H9 (cell line): ENCODE data around the gene GRID1. TPM values are rescaled to one million over a fixed set of nuclear protein-coding genes. Genes with fewer than 3 reads are reported as not detected.

Source experiments
- DNase-seq: peaks from one replicate; pipeline ENCODE4 v3.0.0-alpha.2; 2017
- H2AFZ ChIP-seq: one replicate; pipeline ENCODE4 v1.6.1; 2013; ENCODE audit warnings: mild to moderate bottlenecking, low read length, control low read depth, moderate library complexity
- H2AK5ac ChIP-seq: 2 replicates; pipeline ENCODE4 v1.6.1; 2013; ENCODE audit warnings: low read length, control low read depth, mixed read lengths; ENCODE audit not compliant: insufficient read length
- H2BK120ac ChIP-seq: one replicate; pipeline ENCODE4 v1.6.1; 2013; ENCODE audit warnings: low read depth, mild to moderate bottlenecking, low read length, control low read depth, inconsistent platforms; ENCODE audit not compliant: poor library complexity, severe bottlenecking
- H2BK12ac ChIP-seq: 2 replicates; pipeline ENCODE4 v1.6.1; 2013; ENCODE audit warnings: low read length, control low read depth, mixed read lengths, low read depth; ENCODE audit not compliant: insufficient read length
- H2BK15ac ChIP-seq: 2 replicates; pipeline ENCODE4 v1.6.1; 2013; ENCODE audit warnings: low read depth, low read length, control low read depth
- H2BK20ac ChIP-seq: one replicate; pipeline ENCODE4 v1.6.1; 2013; ENCODE audit warnings: low read depth, mild to moderate bottlenecking, low read length, control low read depth, inconsistent platforms; ENCODE audit not compliant: poor library complexity, severe bottlenecking
- H2BK5ac ChIP-seq: 2 replicates; pipeline ENCODE4 v1.6.1; 2013; ENCODE audit warnings: low read length, control low read depth, mixed read lengths; ENCODE audit not compliant: insufficient read length
- H3K14ac ChIP-seq: 2 replicates; pipeline ENCODE4 v1.6.1; 2013; ENCODE audit warnings: low read length, control low read depth; ENCODE audit not compliant: insufficient read depth
- H3K18ac ChIP-seq: 2 replicates; pipeline ENCODE4 v1.6.1; 2013; ENCODE audit warnings: low read depth, mild to moderate bottlenecking, mixed read lengths, low read length, control low read depth; ENCODE audit not compliant: insufficient read length
- H3K23ac ChIP-seq: 2 replicates; pipeline ENCODE4 v1.6.1; 2013; ENCODE audit warnings: low read length, control low read depth, mixed read lengths, low read depth; ENCODE audit not compliant: insufficient read length
- H3K23me2 ChIP-seq: 2 replicates; pipeline ENCODE4 v1.6.1; 2013; ENCODE audit warnings: low read depth, mild to moderate bottlenecking, mixed read lengths, low read length, control low read depth; ENCODE audit not compliant: insufficient read length, poor library complexity, severe bottlenecking
- H3K27ac ChIP-seq: 2 replicates; pipeline ENCODE4 v1.5.1; 2013; ENCODE audit warnings: low read length, control low read depth, mixed read lengths, low read depth; ENCODE audit not compliant: insufficient read length
- H3K27me3 ChIP-seq: 2 replicates; pipeline ENCODE4 v1.6.1; 2013; ENCODE audit warnings: low read length, control low read depth, inconsistent platforms; ENCODE audit not compliant: insufficient read depth
- H3K4ac ChIP-seq: 2 replicates; pipeline ENCODE4 v1.6.1; 2013; ENCODE audit warnings: low read depth, mild to moderate bottlenecking, control low read depth, inconsistent platforms, low read length, moderate library complexity
- H3K4me1 ChIP-seq: 2 replicates; pipeline ENCODE4 v1.6.1; 2013; ENCODE audit warnings: low read length, control low read depth, inconsistent platforms; ENCODE audit not compliant: insufficient read depth
- H3K4me2 ChIP-seq: 2 replicates; pipeline ENCODE4 v1.6.1; 2013; ENCODE audit warnings: low read length, control low read depth, mixed read lengths; ENCODE audit not compliant: insufficient read length, insufficient read depth
- H3K56ac ChIP-seq: 2 replicates; pipeline ENCODE4 v1.6.1; 2013; ENCODE audit warnings: low read depth, mild to moderate bottlenecking, mixed read lengths, low read length, control low read depth; ENCODE audit not compliant: insufficient read length
- H3K79me1 ChIP-seq: 2 replicates; pipeline ENCODE4 v1.6.1; 2013; ENCODE audit warnings: low read depth, mild to moderate bottlenecking, moderate library complexity, low read length, control low read depth, inconsistent platforms; ENCODE audit not compliant: insufficient read depth, poor library complexity, severe bottlenecking
- H3K79me2 ChIP-seq: 2 replicates; pipeline ENCODE4 v1.6.1; 2013; ENCODE audit warnings: low read length, control low read depth, inconsistent platforms; ENCODE audit not compliant: insufficient read depth
- H3K9ac ChIP-seq: 2 replicates; pipeline ENCODE4 v1.6.1; 2013; ENCODE audit warnings: low read length, control low read depth, mixed read lengths; ENCODE audit not compliant: insufficient read length; ENCODE audit errors: extremely low read depth
- H3K9me3 ChIP-seq: one replicate; pipeline ENCODE4 v1.6.1; 2013; ENCODE audit warnings: low read depth, low read length, inconsistent platforms; ENCODE audit not compliant: control insufficient read depth
- H3T11ph ChIP-seq: one replicate; pipeline ENCODE4 v1.6.1; 2013; ENCODE audit warnings: mild to moderate bottlenecking, low read length, control low read depth, inconsistent platforms
- H4K20me1 ChIP-seq: one replicate; pipeline ENCODE4 v1.6.1; 2013; ENCODE audit not compliant: control insufficient read depth, insufficient read length, insufficient read depth
- H4K5ac ChIP-seq: 2 replicates; pipeline ENCODE4 v1.6.1; 2013; ENCODE audit warnings: low read depth, mild to moderate bottlenecking, mixed read lengths, low read length, control low read depth; ENCODE audit not compliant: insufficient read length
- H4K8ac ChIP-seq: replicated peaks from 2 replicates; pipeline ENCODE4 v1.6.1; 2013; ENCODE audit warnings: low read length, control low read depth, mixed read lengths, low read depth; ENCODE audit not compliant: insufficient read length
- H4K91ac ChIP-seq: 2 replicates; pipeline ENCODE4 v1.6.1; 2013; ENCODE audit warnings: low read depth, mild to moderate bottlenecking, moderate library complexity, mixed read lengths, low read length, control low read depth; ENCODE audit not compliant: insufficient read length
- H3K27ac Mint-ChIP-seq, 3 experiments: 2 replicates in 2 of 3; 3 replicates in 1 of 3; pipeline ENCODE4 v1.8.0; 2020 to 2021; ENCODE audit warnings: mixed read lengths in 3 of 3, mild to moderate bottlenecking in 1 of 3, moderate library complexity in 1 of 3
- H3K27me3 Mint-ChIP-seq: 2 replicates; pipeline ENCODE4 v1.8.0; 2021; ENCODE audit warnings: low read depth, mild to moderate bottlenecking, moderate library complexity, mixed read lengths
- H3K36me3 Mint-ChIP-seq, 3 experiments: 2 replicates in 2 of 3; 3 replicates in 1 of 3; pipeline ENCODE4 v1.8.0; 2020 to 2021; ENCODE audit warnings: low read depth in 3 of 3, mixed read lengths in 3 of 3; ENCODE audit not compliant: insufficient read depth in 1 of 3
- H3K4me1 Mint-ChIP-seq, 2 experiments: 2 replicates each; pipeline ENCODE4 v1.8.0; 2020; ENCODE audit warnings: mixed read lengths in 2 of 2
- H3K4me3 Mint-ChIP-seq, 2 experiments: 2 replicates in 1 of 2; 3 replicates in 1 of 2; pipeline ENCODE4 v1.8.0; 2020 to 2021; ENCODE audit warnings: mild to moderate bottlenecking in 2 of 2, mixed read lengths in 2 of 2, moderate library complexity in 1 of 2
- H3K9me3 Mint-ChIP-seq, 2 experiments: 2 replicates in 1 of 2; 3 replicates in 1 of 2; pipeline ENCODE4 v1.8.0; 2020; ENCODE audit warnings: mild to moderate bottlenecking in 2 of 2, mixed read lengths in 2 of 2, moderate library complexity in 1 of 2
- CTCF ChIP-seq: fragments of 200-600 bp; sonication (generic); conservative IDR thresholded peaks from 3 replicates; pipeline ENCODE4 v1.8.0; 2021; ENCODE audit warnings: antibody characterized with exemption, mild to moderate bottlenecking
- WGBS: extraction: QIAGEN DNeasy Blood & Tissue Kit; methylation state at CpG from one replicate; pipeline ENCODE4 v1.1.7; 2013; ENCODE audit warnings: missing lambda C conversion rate, low lambda C conversion rate, mixed read lengths; ENCODE audit not compliant: insufficient read length; ENCODE audit errors: extremely low coverage; 5-methylcytosine and 5-hydroxymethylcytosine counted together
- total RNA-seq: library from RNA; stranded (reverse); gene quantifications from 2 replicates; pipeline ENCODE4 v1.2.1, GENCODE V29; 2021

The GRID1 gene
- total RNA-seq, 1 experiment from 2014 or later: 0.35 TPM

- no CpG with 5 or more reads among the region's 1 CpG for WGBS
- Histone ChIP-seq H4K20me1 (no peaks in the 10 kb centered on the region), H3K56ac (no peak overlapping the region), H2AK5ac (no peak overlapping the region), H2BK12ac (no peak overlapping the region), H3K79me2 (no peaks in the 10 kb centered on the region), H4K8ac (no peak overlapping the region), H4K5ac (no peak overlapping the region), H3K9ac (no peak overlapping the region), H3K4me2 (no peak overlapping the region), H3K4me1 (no peaks in the 10 kb centered on the region), H3K18ac (no peak overlapping the region), H2AFZ (no peak overlapping the region), H3K9me3 (no peaks in the 10 kb centered on the region), H2BK15ac (no peak overlapping the region), H2BK5ac (no peak overlapping the region), H3K4ac (no peak overlapping the region), H3T11ph (no peak overlapping the region), H4K91ac (no peak overlapping the region), H3K23ac (no peak overlapping the region), H3K14ac (no peak overlapping the region), H2BK20ac (no peak overlapping the region), H3K27me3 (no peaks in the 10 kb centered on the region), H3K23me2 (no peaks in the 10 kb centered on the region), H3K27ac (no peak overlapping the region), H2BK120ac (no peak overlapping the region), H3K79me1 (no peaks in the 10 kb centered on the region)
- Mint-ChIP-seq H3K4me3 (no peak overlapping the region), H3K36me3 (no peaks in the 10 kb centered on the region), H3K4me1 (no peaks in the 10 kb centered on the region), H3K9me3 (no peaks in the 10 kb centered on the region; a peak in 1 of 5 replicates), H3K27ac (no peak overlapping the region), H3K27me3 (peaks cover 3% of the 10 kb centered on the region; the same call in 1 of the 2 replicates)
- no peak for DNase-seq
- no peak for TF ChIP-seq CTCF
These were observed 180.0 kb downstream of the GRID1 start for GRCh38 chr10:86186633-86187032.
